GM12891 (cell line): Measurements from ENCODE around the gene SDK1.

Source experiments
- DNase-seq: peaks from one replicate; pipeline ENCODE4 v3.0.0; 2011; ENCODE audit warnings: low spot score; ENCODE audit not compliant: insufficient read length
- FAIRE-seq: peaks from 2 replicates; lab custom pipeline; 2011; peaks lifted over from hg19 to GRCh38; lab: Jason Lieb, UNC
- PAX5 ChIP-seq: IDR thresholded peaks from 2 replicates; pipeline ENCODE4 v1.6.1; 2011; ENCODE audit warnings: low read length, moderate library complexity, mild to moderate bottlenecking; ENCODE audit not compliant: insufficient read depth, severe bottlenecking
- POLR2A ChIP-seq: IDR thresholded peaks from 2 replicates; pipeline ENCODE4 v1.6.1; 2011; ENCODE audit warnings: low read depth, low read length, control low read depth
- POLR2AphosphoS5 ChIP-seq: IDR thresholded peaks from 2 replicates; pipeline ENCODE4 v1.6.1; 2011; ENCODE audit warnings: low read depth, low read length, control low read depth
- POU2F2 ChIP-seq: IDR thresholded peaks from 2 replicates; pipeline ENCODE4 v1.6.1; 2011; ENCODE audit warnings: low read depth, mild to moderate bottlenecking, control low read depth, low read length, moderate library complexity
- SPI1 ChIP-seq: IDR thresholded peaks from 2 replicates; pipeline ENCODE4 v1.6.1; 2011; ENCODE audit warnings: low read depth, low read length, control low read depth
- TAF1 ChIP-seq: IDR thresholded peaks from 2 replicates; pipeline ENCODE4 v1.6.1; 2011; ENCODE audit warnings: low read depth, low read length, control low read depth

Gene SDK1

GRCh38 chr7:3767917-3768777 is 467.1 kb downstream of the SDK1 start:
- DNase-seq (no peak), FAIRE-seq (no peak)
- TF ChIP-seq SPI1 (no peak), PAX5 (no peak), POU2F2 (no peak), POLR2A (no peak), POLR2AphosphoS5 (no peak), TAF1 (no peak)

DNA sequence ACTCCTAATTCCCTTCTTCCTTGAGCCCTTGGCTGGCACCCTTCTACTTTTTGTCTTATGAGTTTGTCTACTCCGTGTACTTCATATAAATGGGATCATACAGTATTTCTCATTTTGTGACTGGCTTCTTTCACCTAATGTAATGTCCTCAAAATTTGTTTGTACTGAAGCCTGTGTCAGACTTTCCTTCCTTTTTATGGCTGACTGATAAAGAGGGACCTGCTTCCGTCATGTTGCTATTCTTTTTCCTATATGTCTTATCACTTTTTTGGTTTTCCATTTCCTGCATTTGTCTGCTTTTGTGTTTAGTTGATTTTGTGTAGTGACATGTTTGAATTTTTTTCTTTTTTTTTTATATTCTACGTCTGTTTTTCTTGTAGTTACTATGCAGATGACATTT is 470.9 kb downstream of the SDK1 start:
- DNase-seq, result no peak
- FAIRE-seq, result no peak
- TF ChIP-seq POLR2AphosphoS5 (no peak), POLR2A (no peak), TAF1 (no peak), SPI1 (no peak), PAX5 (no peak), POU2F2 (no peak)

DNA sequence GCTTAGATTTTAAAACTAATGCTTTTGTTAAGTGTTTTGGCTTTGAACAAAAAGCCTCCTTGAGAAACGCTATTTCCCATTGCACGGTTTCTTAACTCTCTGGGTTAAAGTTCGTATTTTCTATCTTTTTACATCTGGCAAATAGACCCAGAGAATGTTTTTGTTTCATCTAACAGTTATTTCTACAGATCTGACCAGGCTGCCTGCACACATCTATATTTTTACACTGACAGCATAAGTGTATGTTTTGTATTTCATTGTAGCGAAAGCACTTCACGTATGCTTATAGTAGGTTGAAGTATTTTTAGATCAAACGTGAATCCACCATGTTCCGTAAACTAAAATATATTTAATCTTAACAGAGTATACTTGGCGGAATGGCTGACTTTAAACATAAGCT is 477.3 kb downstream of the SDK1 start:
- no peak for DNase-seq
- TF ChIP-seq POLR2AphosphoS5, result no peak
- no peak for TF ChIP-seq TAF1
- TF ChIP-seq SPI1, result no peak
- no peak for TF ChIP-seq PAX5
- no peak for TF ChIP-seq POLR2A
- TF ChIP-seq POU2F2, result no peak
- no peak for FAIRE-seq

DNA sequence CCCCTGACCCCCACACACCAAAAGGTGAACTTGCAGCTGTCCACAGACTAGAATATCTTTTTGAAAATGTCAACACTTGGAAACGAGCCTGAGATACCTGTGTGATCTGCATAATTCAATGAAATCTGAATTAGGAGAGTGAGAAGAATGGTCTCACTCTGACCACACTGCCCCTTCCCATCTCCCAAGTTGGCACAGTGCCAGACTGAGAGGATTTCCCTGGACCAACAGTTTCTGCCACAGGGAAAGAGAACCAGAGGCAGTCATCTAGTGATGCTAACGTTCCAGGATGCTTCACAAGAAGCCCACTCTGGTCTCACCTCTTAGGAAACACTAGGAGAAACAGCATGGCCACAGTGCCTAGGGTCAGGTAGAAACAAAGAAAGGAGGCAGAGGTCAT is 479.0 kb downstream of the SDK1 start:
- TF ChIP-seq SPI1 (no peak), POU2F2 (no peak), PAX5 (no peak), POLR2A (no peak), POLR2AphosphoS5 (no peak), TAF1 (no peak)
- DNase-seq (no peak), FAIRE-seq (no peak)

GRCh38 chr7:3780525-3780924 is 479.5 kb downstream of the SDK1 start:
- FAIRE-seq, result no peak
- DNase-seq, result no peak
- TF ChIP-seq SPI1, result no peak

DNA sequence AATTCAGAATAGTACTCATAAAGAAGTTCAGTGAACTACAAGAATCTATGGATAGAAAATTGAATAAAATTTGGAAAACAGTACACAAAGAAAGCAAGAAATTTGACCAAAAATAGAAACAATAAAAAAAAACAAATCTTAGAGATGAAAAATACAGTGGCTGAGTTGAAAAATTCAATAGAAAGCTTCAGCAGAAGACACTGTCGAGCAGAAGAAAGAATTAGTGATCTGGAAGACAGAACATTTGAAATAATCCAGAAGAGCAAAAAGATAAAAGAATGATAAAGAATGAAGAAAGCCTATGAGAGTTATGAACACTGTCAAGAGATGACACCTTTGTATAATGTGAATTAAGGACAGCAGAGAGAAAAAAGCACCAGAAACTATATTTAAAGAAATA is 480.6 kb downstream of the SDK1 start:
- DNase-seq (no peak), FAIRE-seq (no peak)
- TF ChIP-seq POU2F2, result no peak

GRCh38 chr7:3787717-3788264 is 486.7 kb downstream of the SDK1 start:
- DNase-seq, result no peak
- TF ChIP-seq POLR2A, result no peak
- TF ChIP-seq TAF1, result no peak
- no peak for TF ChIP-seq POU2F2
- TF ChIP-seq SPI1, result no peak
- FAIRE-seq, result no peak

DNA sequence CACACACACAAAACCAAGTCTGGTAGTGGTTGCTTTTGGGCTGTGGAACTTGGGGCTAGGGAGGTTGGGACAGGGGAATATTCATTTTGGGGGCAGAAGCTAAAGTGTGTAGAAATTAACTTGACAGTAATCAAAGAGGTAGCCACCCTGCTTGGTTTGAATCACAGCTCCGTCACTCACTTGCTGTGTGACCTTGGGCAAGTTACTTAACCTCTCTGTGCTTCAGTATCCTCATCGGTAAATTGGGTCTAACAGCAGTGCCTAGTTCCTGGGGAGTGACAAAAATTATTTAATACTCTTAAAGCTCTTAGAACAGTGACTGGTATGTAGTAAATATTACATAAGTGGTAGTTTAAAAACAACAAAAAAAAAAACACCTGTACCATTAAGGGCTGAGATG is 489.8 kb downstream of the SDK1 start:
- TF ChIP-seq TAF1, result no peak
- no peak for TF ChIP-seq PAX5
- no peak for TF ChIP-seq POLR2A
- no peak for TF ChIP-seq POLR2AphosphoS5
- no peak for TF ChIP-seq POU2F2
- TF ChIP-seq SPI1, result no peak
- FAIRE-seq, result no peak
- DNase-seq, result no peak

- FAIRE-seq, result no peak
- TF ChIP-seq POU2F2 (no peak), TAF1 (no peak), POLR2AphosphoS5 (no peak), POLR2A (no peak), SPI1 (no peak), PAX5 (no peak)
- DNase-seq, result no peak
Measured at GRCh38 chr7:3791327-3791726, 490.3 kb downstream of the SDK1 start.

- TF ChIP-seq POLR2AphosphoS5 (no peak), POU2F2 (no peak), POLR2A (no peak), SPI1 (no peak), PAX5 (no peak), TAF1 (no peak)
- FAIRE-seq, result no peak
- DNase-seq, result no peak
Measured at GRCh38 chr7:3795141-3795540, 494.1 kb downstream of the SDK1 start.

- DNase-seq (no peak), FAIRE-seq (no peak)
- TF ChIP-seq POU2F2 (no peak), PAX5 (no peak), TAF1 (no peak), POLR2AphosphoS5 (no peak), POLR2A (no peak), SPI1 (no peak)
Measured at GRCh38 chr7:3795781-3796180, 494.7 kb downstream of the SDK1 start.
